ENCODE results near the gene PYURF.

PYURF gene, protein sequence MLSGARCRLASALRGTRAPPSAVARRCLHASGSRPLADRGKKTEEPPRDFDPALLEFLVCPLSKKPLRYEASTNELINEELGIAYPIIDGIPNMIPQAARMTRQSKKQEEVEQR

DNA sequence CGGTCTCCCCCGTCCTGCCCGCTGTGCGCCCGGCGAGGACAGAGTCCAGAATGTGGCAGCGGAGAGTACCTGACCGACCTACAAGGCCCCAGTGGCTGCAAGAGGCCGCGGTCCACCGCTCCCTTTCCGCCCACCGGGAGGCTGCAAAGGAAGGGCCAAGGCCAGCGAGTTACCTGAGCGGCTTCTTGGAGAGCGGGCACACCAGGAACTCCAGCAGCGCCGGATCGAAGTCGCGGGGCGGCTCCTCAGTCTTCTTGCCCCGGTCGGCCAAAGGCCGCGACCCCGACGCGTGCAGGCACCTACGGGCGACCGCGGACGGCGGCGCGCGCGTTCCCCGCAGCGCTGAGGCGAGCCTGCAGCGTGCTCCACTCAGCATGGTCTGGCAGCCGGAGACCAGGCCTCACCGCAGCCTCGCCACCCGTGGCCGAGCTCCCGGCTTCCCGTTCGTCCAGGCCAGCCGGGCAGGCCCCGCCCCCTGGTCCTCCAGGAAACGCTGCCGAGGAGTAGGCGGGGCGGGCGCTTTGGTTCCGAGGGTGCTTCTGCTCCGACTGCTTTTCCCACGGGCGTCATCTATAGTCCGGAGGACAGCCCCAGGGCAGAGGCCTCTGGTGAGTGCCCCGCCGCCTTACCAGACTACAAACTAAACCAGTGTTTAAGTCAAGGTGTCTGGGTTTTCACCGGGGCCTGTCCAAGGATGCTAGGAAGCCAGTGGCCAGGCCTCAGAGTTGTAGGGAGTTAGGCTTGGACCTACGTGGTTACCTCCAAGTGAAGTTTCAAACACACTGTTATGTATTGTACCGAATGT is at the start of gene PYURF:
TSS of gene PYURF (minus strand) at position 452 of the 805 bp plus-strand sequence. CDS start at position 376, 76 bp downstream.
- DNase-seq (ENCODE audit: low spot score) = peak; percentile 93

DNA sequence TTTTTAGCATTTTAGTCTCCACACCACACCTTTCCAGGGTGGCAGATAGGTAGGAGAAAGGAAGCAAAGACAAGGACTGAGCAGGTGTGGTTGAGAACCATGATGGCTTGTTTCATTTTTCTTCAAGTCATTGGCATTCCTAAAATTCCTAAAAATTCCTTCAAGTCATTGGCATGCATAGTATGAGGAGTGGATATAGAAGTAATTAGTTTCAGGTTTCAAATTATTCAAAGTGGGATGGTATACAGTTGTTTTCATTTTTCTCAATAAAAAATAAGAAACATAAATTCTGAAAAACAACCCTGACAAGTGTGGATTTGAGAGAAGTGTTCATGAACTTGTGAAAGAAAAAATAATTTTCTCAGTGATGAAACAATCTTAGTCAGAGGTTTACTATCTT is 46.4 kb upstream of the PYURF start:
- DNase-seq (ENCODE audit: low spot score) = no peak

DNA sequence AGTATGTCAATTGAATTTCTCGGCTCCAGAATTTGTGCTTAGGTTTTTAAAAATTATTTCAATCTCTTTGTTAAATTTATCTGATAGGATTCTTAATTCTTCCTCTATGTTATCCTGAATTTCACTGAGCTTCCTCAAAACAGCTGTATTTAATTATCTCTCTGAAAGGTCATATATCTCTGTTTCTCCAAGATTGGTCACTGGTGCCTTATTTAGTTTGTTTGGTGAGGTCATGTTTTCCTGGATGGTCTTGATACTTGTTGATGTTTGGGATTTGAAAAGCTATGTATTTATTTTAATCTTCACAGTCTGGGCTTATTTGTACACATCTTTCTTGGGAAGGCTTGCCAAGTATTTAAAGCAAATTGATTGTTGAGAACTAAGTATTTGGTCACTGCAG is 44.0 kb upstream of the PYURF start:
- DNase-seq (ENCODE audit: low spot score) = no peak

DNA sequence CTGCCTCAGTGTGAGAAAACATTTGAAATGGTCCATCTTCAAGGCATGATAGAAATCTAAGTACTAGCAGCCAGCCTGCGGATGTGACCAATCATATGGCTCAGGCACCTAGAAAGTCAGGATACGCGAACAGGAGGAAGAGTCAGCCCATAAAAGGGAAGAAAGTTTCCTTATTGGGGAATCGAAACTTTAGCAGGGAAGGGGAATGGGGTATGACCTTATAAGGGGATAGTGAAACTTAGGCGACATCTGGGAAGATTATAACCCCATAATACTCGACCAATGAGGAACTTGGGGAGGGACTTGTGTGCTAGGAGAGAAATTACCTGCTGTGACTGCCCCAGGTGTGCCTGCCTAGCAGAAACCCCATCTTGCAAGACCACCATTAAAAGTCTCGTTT is 26.2 kb upstream of the PYURF start:
- DNase-seq (ENCODE audit: low spot score) = no peak

DNA sequence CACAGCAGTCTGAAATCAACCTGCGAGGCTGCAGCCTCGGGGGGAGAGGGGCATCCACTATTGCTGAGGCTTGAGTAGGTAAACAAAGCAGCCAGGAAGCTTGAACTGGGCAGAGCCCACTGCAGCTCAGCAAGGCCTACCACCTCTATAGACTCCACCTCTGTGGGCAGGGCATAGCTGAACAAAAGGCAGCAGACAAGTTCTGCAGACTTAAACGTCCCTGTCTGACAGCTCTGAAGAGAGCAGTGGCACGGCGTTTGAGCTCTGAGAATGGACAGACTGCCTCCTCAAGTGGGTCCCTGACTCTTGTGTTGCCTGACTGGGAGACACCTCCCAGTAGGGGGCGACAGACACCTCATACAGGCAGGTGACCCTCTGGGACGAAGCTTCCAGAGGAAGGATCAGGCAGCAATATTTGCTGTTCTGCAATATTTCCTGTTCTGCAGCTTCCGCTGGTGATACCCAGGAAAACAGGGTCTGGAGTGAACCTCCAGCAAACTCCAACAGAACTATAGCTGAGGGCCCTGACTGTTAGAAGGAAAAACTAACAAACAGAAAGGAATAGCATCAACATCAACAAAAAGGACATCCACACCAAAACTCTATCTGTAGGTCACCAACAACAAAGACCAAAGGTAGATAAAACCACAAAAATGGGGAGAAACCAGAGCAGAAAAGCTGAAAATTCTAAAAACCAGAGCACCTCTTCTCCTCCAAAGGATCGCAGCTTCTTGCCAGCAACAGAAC is 15.9 kb upstream of the PYURF start:
- peak; percentile 33 for DNase-seq (ENCODE audit: low spot score)

DNA sequence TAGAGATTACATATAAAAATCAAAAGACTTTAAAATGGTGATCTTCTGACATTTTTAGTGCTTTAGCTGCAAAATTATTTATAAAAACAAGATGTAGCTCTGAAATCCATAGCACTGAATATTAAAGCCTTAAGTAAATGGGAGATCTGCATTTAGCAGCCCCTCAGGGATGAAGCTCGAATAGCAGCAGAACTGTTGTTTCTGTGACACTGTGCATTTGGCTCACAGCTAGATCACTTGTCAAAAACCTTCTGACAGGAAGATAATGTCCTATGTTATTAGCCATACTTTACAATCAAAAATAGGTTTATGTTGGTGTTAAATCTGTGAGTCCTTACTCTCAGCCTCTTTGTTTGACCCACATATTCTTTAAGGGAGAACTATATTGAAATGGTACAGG is 14.1 kb upstream of the PYURF start:
- no peak for DNase-seq (ENCODE audit: low spot score)

DNA sequence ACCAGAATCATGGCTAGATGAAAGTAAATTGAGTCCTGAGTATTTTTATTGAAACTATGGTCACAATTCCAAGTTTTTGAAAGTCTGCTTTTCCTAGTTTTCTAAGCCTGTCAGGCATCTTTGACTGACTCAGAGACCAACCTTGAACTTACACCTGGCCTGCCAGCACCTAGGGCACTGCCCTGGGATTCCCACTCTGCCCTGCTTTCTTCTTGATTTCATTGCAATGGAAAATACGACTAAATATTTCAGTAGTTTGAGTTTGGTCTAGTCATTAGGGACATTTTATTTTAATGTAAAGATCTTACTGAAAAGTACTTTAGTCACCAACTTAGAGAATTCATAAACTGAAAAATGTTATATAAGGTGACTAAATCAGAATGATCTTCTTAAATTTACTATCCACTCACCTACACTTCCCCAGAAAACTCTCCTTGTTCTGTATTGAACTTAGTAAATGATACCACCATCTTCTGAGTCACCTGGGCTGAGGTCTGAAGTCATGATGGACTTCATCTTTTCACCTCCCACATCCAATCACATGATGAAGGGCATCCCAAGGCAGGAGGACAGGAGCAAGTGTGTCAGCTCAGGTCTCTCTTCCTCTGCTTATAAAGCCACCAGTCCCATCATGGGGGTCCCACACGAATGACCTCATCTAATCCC is 11.6 kb upstream of the PYURF start:
- DNase-seq (ENCODE audit: low spot score) = no peak

DNA sequence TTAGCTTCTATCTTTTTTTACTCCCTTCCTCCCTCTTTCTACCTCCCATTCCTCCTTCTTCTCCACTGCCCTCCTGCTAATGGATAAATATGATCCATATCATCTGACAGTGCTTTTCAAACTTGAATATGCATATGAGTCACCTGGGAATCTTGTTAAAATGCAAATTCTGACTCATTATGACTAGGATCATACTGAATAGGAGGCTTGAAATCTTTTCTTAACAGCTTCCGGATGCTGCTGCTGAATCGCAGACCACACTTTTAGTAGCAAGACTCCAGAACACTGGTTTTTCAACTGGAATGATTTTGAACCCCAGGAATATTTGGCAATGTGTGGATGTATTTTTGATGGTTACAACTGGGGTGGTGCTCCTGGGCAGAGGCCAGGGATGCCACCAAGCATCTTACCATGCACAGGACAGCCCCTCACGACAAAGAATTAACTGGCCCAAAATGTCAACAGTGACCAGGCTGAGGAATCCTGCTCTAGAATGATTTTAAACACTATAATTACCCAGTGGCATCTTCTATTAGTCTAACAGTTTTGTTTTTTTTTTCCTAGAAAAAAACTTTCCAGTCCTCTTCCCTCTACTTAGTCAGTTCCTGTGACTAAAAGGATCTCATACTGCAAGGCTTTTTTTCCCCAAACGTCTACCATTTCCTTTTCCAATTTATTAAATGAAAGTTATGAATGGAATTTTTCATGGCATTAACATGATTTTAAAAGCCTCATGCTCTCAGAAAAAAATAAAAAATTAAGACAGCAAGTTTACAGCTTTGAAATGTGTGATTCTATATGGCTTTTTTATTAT is 10.6 kb upstream of the PYURF start:
- DNase-seq (ENCODE audit: low spot score) = no peak

DNA sequence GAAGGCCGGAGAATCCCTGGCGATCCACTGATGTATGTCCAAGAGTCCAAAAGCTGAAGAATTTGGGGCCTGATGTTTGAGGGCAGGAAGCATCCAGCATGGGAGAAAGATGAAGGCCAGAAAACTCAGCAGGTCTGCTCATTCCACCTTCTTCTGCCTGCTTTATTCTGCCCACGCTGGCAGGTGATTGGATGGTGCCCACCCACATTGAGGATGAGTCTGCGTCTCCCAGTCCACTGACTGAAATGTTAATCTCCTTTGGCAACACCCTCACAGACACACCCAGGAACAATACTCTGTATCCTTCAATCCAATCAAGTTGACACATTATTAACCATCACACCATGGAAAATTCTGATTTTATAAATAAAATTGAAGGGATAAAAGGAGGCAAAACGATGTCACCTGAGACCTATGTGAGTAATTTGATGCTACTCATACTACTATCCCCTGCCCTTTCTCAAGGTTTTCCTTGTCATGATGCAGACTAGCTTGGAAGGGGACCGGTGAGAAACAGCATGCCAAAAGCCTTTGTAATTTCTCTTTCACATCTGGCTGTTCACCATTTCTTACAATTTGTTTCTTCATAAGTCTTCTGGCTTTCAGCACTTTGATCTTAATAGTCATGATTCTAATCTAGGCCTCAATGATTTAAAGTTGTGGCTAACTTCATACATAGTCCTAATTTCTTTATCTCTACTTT is 9.7 kb upstream of the PYURF start:
- no peak for DNase-seq (ENCODE audit: low spot score)

DNA sequence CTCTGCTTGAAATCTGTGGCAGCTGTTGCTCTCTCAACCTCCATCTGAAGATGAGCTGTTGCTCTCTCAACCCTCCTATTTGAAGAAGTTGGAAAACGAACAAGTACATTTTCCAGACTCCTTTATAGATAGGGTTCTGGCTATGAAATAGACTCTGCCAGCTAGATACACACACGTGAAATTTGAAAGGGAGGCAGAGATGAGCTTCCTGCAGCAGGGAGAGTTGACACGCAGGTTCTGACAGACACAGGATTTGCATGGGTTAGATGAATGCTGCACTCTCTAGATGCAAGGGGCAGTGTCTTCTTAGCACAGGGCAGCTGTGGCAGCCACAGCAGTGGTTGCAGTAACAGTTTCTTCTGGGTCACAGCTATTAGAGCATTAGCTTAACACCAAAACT is 8.0 kb upstream of the PYURF start:
- DNase-seq (ENCODE audit: low spot score) = no peak

DNA sequence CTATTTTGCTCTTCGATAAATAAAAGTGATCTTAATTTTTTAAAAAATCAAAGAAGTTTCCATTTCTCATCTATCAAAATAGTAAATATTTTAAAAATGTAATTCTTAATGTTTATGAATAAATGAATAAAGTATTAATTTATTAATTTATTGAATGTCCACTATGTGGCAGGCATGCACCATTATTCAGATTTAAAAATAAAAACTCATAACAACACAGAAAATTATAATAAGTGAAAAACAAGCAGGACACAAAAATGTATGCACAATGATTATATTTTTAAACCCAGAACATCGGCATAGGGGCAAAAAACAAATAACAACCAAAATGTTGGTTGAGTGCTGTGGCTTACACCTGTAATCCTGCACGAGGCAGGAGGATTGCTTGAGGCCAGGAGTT is 5.3 kb upstream of the PYURF start:
- no peak for DNase-seq (ENCODE audit: low spot score)

DNA sequence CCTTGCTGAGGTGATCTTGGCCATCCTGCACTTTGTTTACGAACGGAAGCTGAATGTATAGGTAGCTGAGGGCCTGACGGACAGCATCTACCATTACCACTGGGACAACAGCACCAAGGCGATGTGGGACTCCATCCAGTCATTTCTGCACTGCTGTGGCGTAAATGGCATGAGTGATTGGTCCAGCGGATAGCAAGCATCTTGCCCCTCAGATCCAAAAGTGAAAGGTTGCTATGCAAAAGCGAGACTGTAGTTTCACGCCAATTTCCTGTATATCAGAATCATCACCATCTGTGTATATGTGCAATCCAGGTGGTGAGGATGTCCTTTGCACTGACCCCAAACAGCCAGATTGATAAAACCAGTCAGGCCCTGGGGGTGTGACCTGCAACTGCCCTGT is 4.2 kb upstream of the PYURF start:
- DNase-seq (ENCODE audit: low spot score) = no peak

DNA sequence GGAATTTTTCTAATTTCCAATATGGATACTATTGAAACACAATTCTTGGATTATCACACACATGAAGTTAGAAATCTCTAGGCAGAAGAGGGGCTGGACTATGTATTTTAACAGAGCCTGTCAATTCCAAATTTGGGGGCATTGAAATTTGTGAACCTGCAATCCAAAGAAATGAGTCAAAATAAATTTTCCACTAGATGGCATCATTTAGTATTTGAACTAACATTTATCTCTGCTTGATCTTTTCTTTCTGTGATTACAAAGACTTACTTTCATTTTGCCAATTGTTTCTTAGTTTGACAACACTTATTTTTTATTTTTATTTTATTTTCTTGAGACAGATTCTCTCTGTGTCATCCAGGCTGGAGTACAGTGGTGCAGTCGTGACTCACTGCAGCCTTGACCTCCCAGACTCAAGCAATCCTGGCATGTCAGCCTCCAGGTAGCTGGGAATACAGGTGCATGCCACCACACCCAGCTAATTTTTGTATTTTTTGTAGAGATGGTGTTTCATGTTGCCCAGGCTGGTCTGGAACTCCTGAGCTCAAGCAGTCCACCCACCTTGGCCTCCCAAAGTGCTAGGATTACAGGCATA is 2.7 kb upstream of the PYURF start:
- DNase-seq (ENCODE audit: low spot score) = peak; percentile 12

DNA sequence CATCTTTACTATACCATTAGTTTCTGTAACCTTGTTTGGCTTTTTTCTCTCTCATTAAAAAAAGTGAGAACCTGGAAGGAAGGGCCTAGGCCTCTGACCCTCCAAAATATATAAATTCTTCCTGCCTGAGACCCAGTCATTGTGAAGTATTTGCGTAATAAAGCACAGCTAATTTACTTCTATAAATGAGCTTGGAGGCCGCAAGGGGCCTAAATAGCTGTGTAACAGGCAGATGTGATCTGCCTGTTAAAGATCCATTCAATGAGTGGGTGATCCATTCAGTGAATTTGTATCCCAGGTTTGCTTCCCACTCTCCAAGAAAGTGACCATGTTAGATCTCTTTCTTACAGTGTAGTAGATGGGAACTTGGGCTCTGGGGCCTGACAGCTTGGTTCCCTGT is 595 bp upstream of the PYURF start:
- peak; percentile 25 for DNase-seq (ENCODE audit: low spot score)

DNA sequence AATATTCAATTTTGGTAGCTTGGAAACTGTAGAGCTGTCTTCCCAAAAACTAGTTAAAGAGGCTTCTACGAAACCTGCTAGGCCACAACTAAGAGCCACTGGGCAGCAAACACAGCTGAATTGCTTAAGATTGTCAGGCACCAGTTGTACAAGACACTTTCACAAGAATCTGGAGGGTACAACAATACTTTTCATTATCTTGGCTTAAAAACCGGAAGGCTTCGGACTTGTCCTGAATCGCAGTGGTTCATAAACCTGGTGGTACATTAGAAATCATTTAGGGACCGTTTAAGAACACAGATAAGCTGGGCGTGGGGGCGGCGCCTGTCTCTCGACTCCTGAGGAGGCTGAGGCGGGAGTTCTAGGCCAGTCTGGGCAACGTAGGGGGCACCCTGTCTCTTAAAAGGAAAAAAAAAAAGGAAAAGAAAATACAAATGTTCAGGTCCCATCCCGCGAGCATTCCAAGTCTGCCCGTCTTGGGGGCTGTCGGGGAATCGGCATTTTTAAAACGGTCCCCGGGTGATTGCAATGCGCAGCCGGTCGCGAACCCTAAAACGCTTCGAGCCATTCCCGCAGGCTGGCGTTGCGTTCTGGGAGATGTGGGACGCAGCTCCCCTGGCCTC is 763 bp downstream of the PYURF start:
- DNase-seq (ENCODE audit: low spot score) = peak; percentile 12

DNA sequence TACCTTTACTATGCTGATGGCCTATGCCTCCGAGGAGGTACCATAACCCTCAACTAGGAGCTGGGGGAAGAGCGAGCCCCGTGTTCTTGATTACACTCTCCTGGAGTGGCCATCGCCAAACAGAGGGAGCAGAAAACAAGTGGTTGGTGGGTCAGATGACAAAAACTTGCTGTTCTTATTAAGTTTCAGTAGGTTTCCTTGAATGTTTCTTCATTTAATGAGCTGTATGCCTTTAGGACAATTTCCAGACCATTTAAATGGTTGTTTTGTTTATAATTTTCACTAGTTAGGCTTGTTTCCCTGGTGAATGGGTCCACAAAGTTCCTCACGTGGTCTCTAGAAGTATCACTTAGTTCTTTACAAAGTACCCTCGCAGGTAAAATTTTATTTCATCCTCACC is 4.7 kb downstream of the PYURF start:
- DNase-seq (ENCODE audit: low spot score) = no peak

DNA sequence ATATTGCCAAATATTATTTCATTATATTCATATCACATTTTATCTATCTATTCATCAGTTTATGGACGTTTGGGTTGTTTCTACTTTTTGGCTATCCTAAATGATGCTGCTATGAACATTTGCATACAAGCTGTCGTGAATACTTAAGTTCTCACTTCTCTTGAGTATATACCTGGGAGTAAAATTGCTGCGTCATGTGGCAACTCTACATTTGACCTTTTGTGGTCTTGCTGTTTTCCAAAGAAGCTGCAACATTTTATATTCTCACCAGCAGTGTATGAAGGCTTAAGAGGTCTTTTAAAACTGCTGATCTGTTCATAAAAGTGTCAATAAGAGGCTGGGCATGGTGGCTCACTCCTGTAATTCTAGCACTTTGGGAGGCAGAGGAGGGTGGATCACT is 5.8 kb downstream of the PYURF start:
- no peak for DNase-seq (ENCODE audit: low spot score)

DNA sequence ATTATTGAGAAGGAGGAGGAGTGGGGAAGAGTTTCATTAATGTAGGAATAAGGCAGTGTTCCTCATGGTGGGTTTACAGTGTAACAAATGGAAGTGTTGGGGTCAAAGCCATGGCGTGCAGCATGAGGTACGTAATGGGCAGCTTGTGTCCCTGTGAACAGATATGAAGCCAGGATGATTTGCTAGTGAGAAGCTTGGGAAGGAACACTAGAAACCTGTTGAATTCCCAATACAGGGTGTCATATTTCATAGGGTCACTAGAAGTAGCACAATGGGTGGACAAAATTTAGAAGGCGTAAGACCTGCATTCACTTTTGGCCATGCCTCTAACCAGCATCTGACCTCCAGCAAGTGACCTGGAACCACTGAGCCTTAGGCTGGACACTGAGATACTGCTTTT is 6.8 kb downstream of the PYURF start:
- no peak for DNase-seq (ENCODE audit: low spot score)

DNA sequence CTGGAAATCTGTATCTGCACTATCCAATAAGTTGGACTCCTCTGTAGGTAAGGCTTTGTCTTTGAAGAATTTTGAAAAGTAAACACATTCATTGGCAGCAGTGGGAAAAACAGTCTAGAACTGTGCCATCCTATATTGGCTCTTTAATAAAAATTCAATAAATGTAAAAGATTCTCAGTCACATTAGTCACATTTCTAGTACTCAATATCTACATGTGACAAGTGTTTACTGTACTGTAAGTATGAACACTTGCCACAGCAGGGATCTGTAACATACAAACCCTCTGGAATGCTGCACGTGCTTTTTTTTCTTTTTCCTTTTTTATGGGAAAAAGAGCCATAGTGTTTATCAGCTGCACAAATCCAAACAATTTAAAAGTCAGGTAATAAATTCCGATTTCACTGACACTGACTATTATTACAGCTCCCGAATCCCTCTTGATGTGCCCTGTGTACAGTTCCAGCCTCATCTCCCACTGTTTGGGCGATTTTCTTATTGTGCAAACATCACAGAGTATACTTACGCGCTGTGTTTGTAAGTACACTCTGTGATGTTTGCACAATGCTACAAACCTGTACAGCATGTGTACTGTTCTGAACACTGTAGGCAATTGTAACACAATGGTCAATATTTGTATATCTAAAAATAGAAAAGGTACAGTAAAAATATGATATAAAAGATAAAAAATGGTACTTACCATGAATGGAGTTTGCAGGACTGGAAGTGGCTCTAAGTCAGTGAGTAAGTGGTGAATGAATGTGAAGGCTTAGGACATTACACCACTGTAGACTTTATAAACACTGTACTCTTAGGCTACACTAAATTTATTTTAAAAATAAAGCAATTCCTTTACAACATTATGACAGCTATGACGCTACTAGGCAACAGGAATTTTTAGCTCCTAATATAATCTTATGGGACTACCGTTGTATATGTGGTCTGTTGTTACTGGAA is 8.7 kb downstream of the PYURF start:
- DNase-seq (ENCODE audit: low spot score) = no peak

Data from globus pallidus (tissue), 1 donor.